Stimulated activated CD4-positive, alpha-beta T cell treated with anti-CD3 and anti-CD28 coated beads, Interleukin-2, amount 100 ng/mL, for 24 hours (primary cell): ENCODE data around the gene ANKFY1.

Experiments
- DNase-seq, 2 donors: peaks; one replicate each; pipeline ENCODE4 v3.0.0-alpha.2; 2020

Gene ANKFY1

DNA sequence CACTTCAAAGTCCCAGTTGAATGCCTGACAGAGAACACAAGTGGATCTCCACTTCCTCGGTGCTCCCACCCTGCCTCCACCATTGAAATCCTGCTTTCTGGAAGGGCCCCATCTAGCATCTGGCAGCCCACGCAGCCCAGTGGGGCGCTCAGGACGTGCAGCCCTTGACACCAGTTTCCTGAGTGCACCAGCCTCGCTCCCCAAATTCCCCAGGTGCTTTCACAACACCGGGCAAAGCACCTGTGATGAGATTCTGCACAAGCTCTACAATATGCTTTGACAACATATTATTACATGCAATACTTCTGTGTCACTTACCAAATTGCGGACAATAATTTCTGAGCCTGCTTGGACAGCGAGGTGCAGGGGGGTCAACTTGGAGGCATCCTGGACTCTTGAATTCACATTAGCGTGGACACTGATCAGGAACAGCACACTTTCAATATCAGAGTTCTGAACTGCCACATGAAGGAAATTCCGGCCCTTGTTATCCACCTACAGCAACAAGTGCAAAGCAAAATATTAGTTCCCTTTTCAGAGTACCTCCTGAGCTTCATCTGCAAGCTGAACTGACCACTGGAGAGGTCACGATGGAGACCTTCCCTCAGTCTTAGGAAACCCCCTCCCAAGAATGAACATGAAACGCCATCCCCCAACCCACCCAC lies 86.8 kb downstream of the ANKFY1 start:
- peak; percentile 28 to 37 for DNase-seq

- DNase-seq, result peak; percentile 40 to 44
These were observed 87.6 kb downstream of the ANKFY1 start for GRCh38 chr17:4175921-4176807.

- DNase-seq, result no peak
These were observed 89.2 kb downstream of the ANKFY1 start for GRCh38 chr17:4174556-4174955.

- no peak for DNase-seq
These were observed 90.0 kb downstream of the ANKFY1 start for GRCh38 chr17:4173781-4174180.

- DNase-seq, result no peak
These were observed 91.4 kb downstream of the ANKFY1 start for GRCh38 chr17:4172356-4172755.

- DNase-seq, result no peak
These were observed 93.0 kb downstream of the ANKFY1 start for GRCh38 chr17:4170639-4171280.

DNA sequence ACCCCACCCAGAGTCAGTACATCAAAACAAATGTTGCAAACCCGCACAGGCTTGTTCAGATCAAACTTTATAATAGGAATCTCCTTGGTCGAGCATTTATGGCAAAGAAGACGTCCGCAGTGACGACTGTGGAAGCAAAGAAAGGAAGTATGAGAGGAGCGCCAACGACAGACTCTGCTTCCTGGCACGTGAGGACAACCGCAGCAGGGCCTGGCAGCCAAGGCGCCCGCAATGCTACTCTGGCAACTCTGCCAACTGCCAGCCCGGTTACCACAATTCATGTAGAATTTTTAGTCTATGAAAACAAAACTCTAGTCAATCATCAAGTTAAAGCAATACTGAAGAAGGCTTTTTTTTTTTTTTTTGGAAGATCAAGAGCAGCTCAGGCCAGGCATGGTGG lies 96.0 kb downstream of the ANKFY1 start:
- DNase-seq, result no peak

GRCh38 chr17:4166419-4166818 lies 97.4 kb downstream of the ANKFY1 start:
- no peak for DNase-seq

DNA sequence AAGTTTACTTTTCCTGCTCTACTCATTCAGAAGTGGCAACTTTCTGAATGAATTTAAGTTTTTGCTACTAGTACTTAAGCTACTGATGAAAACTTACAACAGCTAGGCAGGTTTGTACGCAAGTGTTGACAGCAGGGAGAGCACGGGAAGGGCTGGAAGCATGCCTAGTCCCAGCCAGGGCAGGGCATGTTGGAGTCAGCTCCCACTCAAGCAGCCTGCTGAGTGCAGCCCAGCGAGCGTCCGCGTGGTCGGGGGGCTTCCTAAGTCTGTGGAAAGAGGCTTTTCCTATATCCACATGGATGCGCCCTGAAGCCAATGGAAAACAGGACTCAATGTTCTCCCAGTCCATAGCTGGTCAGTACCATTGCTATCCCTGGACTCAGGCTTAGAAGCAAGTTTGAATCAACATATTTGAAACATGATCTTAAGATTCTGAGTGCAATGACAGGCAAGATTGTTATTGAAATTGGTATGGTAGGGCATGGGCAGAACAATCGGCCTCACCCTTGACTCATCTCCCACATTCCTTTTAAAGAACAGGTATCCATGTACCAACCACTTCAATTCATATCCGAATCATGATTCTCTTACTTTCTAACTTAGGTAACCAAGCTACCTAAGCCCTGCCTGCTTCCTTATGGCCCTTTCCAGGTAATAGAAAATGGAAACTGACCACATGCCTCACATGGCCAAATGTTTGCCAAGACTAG lies 98.3 kb downstream of the ANKFY1 start:
- no peak for DNase-seq

DNA sequence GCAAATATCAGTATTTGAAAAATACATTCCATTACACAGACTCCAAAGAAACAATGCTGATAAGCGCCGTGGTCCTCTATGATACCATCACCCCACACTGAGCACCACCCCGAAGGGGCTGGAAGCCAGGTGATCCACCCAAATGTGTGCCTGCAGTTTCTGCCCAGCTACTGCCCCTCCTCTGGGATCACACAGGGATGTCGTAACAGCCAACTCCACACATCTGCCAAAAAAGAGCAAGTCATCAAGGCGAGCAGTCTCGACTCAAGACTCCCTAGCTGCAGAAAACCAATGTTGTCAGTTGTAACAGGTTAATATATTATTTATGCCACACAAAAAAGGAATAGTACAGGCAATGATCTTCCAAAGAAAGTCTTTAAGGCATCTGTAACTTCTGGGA lies 99.8 kb downstream of the ANKFY1 start:
- no peak for DNase-seq

- no peak for DNase-seq
These were observed 100.9 kb downstream of the ANKFY1 start for GRCh38 chr17:4162775-4163466.

GRCh38 chr17:4162321-4162720 lies 101.5 kb downstream of the ANKFY1 start:
- no peak for DNase-seq

DNA sequence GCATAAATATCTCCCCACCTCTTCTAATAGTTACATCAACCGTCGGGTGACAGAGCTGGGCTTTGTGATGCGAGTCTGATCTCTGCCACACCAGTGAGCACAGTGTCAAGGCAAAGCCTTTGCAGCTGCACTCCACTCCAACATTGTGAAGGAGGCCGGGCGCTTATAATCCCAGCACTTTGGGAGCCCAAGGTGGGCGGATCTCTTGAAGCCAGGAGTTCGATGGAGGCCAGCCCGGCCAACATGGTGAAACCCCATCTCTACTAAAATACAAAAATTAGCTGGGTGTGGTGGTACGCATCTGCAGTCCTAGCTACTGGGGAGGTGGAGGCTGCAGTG lies 101.8 kb downstream of the ANKFY1 start:
- no peak for DNase-seq

DNA sequence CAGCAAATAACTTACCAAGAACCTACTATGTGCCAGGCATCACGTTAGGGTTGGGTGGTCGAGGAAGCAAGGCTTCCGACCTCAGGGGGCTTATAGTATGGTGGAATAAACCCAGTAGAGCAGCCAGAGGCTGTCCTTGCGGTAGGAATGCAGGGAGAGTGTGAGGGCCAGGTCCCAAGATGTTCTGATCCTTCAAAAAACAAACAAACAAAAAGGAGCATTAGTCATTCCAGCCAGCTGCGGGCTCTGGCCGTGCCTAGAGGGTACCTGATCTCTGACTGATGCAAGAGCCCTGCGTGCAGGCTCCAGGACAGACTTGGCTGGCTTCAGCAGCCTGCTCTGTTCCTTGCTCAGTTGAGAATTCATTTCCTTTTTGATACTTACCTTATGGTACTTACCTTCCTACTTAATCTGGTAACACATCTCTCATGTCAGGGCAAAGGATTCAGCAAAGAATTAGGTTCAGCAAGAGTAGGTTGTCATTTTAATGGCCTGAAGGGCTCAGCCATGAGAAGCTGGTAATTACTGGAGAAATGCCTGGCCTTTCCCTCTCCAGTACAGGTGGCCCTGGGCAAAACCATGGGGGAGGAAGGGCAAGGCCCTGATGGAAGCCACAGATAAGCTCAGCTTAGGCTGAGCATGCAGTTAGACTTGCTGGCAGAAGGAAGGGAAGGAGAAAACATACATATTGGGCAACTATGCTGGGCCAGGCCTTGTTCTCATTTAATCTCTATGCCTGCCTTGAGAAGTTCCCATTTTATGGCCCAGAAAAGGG lies 102.4 kb downstream of the ANKFY1 start:
- DNase-seq, result no peak

- DNase-seq, result no peak
These were observed 103.4 kb downstream of the ANKFY1 start for GRCh38 chr17:4160294-4160859.

GRCh38 chr17:4159761-4160160 lies 104.0 kb downstream of the ANKFY1 start:
- no peak for DNase-seq

GRCh38 chr17:4157618-4158333 lies 106.0 kb downstream of the ANKFY1 start:
- no peak for DNase-seq

DNA sequence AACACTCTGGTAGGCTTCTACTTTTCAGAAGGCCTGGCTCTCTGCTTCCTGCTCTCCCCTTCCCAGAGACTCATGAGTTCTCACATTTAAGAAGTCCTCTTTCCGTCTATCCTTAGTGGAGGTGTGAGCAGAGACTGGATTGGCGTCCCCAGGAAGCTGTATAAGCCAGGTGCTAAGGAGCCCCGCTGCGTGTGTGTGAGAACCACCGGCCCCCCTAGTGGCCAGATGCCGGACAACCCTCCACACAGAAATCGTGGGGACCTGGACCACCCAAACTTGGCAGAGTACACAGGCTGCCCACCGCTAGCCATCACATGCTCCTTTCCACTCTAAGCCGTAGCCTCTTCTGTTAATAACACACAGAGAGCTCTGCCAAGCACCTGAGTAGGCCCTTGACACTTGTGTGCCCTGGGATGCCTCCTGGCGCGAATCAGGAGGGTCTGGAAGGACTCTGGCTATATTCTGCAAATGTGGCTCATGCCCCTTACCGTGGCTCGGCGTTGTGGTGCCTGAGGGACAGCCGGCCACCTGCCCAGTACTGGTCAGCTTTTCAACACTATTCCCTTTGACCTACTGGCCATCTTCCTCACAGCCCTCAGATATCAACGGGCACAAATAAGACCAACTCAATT lies 106.9 kb downstream of the ANKFY1 start:
- no peak for DNase-seq

DNA sequence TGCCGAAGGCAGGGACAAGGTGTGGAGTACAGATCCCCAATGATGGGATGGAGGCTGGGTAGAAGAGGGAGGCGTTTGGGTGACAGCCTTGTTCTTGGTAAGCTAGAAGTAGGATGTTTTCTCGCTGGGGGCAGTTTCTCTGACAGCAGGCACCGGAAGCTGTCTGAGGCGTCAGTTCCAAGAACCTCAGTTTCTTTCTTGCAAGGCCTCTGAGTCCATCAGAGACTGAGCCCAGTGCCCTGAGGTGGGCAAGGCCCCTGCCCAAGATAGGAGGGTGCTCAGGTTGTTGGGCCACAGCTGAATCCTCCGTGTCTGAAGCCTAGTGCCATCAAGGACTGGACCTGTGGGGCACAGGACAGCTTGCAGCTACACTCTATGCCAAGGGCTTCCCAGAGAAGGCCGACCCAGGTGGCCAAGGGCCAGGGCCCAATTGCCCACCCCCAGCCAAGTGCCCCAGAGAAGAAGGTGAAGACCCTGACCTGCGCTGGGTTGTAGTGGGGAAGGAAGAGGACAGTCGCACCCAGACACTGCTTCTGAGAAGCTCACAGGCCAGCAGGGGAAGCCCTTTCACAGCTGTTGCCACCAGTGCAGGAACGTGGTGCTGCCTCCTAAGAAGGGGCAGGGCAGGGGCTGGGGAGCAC lies 107.7 kb downstream of the ANKFY1 start:
- DNase-seq, result no peak

DNA sequence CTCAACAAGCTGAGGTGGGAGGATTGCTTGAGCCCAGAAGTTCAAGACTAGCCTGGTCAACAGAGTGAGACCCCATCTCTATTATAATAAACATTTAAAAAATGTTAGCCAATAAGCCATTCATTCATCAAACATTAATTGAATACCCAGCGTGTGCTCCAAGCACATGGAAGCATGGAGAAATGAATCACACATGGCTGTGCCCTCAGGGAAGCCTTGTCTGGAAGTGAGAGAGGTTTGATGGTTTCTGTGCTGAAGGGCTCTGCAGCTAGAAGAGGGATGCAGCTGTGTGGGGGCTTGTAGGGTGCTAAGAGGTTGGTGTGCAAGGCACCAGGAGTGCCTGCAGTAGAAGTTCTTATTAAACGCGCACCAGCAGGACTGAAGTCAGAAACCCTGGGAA lies 109.6 kb downstream of the ANKFY1 start:
- DNase-seq, result no peak
